UCSD-AML1 (cell line): ENCODE results near the gene POU2AF3.
"Not testable (repeated sequence)": the region's sequence is repeated elsewhere in the genome, so short reads cannot be mapped to it uniquely, and the experiment has no call there.

Experiments used
- DNase-seq: peaks from one replicate; lab custom pipeline; 2025; ENCODE audit not compliant: unreplicated experiment; lab: John Stamatoyannopoulos, UW

Gene POU2AF3

DNA sequence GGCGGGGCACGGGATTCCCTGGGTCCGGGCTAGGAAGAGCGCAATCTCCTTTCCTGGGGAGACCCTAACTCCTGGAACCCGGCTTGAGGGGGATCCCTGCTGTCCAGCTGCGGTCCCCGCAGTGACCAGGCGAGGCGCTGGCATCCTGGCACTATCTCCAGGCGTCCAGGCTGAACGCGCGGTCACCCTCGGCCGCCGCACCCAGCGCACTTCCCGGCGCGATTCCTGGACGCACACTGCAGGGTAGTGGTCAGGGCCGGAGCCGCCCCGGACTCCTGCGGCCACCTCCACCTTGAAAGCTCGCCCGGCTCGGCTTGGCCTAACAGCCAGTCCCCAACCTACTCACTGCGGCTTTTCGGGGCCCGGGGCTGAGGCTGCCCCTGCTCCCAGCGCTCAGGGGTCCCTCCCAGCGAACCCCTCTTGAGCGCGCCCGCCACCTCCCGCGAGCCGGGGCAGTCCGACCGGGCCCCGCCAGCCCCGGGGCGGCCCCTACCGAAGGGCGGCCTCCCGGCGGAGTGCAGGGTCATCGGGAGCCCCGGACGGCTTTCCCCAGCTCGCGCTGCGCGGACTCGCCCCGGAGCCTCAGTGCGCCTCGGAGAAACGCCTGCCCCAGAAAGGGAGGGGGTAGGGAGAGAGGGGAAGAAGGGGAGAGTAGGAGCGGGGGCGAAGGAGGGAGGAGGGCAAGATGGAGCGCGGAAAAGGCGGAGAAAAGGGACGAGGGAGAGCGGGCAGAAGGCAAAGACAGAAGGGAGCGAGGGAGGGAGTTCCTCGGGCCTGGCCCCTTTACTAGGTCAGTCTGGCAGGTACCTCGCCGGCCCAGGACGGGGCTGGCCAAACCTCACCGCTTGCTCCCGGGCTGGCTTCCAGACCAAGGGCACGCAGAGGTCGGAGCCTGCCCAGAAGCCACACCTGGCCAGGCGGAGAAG, 1.0 kb downstream of the POU2AF3 start:
- DNase-seq, result no peak

DNA sequence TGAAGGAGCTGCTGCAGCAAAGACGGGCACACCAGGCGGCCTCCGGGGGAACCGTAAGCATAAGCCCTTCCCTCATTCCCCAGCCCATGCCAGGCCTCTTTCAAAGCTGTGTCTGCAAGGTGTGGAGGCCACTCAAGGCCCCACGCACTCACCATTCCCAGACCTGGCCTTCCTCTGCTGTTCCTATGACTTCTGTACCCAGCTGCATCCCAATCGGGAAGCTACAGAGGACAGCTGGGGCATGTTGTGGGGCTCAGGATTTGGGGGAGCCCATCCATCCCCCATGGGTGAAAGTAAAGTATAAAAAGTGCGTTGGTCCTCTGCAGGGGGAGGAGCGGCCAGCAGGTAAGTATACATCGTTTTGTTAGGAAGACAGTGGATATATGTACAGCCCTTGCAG, 2.2 kb downstream of the POU2AF3 start:
- no peak for DNase-seq

DNA sequence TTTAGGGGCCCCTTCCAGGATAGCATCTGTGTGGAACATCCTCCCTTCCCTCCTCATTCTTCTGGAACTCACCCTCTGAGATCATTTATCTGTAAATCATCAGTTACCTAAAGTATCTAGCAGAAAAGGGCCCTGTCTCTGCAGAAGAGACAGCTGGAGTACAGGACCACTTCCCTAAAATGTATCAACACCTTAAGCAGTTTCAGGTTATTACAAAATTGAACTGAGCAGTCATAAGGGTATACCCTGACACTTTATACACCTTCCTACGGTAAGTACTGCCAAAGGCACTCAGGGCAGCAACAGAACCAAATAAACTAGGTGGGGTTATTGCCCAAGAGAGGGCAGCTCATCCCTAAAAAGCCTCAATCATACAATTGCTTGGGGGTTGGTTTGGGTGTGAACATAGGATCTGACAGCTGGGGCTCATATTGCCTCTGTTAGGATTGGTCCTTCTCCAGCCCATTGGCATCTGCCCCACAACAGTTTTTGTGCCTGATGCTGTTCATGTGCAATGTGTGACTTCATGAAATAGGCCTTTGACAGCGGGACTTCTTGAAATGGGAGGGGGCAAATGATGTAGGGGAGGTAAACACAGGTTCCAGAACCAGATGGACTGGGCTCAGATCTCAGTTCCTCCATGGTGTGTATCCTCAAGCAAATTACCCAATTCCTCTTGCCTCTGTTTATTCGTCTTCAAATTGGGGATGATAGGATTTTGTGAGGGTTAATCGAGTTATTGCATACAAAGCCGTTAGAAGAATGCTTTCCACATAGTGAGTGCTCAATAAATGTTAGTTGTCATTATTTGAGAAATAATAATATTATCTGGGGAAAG, 2.9 kb downstream of the POU2AF3 start:
- DNase-seq, result no peak

DNA sequence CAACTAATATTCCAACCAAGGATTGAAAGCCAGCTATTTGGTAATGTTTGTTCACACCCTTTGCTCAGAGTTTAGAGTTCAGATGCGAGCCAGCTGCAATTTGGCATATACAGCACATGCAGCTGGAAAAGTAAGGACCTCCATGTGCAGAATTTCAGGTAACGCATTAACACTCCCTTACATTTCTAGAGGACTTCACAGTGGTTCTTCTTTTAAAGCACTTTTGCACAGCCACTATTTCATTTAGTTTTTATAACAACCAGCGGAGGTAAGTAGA, 3.4 kb downstream of the POU2AF3 start:
- DNase-seq, result no peak

DNA sequence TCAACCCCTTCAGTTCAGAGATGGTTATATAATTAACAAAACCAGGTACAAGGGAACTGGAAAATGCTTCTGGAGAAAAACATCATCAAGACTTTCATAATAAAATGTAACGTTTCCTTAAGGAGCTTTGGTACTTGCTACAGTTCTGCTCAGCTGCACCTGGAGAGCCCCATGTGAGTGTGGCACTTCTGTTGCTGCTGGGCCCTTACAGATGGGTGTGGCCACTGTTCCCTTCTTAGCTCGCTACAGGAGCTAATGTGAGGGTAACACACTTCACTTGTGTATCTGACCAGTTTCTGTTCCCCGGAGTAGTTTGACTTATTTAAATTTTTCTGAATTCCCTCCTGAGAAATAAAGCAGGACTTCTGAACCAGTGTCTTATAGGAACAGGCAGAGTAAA, 4.0 kb downstream of the POU2AF3 start:
- DNase-seq, result no peak

DNA sequence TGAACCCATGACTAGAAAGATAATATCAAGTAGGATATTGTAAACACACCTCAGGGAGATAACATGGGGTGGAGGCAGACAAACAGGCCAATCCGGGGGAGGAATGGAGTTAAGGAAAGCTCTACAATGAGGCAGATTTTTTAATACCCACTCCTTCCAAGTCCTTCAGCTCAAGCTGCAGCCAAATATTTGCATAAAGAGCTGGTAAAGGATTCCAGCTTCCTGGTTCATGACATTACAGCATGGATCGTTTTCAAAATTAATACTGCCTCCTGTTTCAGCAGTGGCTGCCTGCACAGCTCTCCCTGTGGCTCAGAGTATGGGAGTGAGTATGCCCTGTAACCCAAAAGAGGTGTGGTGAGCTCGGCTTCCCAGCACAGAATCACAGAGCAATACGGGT, 5.1 kb downstream of the POU2AF3 start:
- DNase-seq, result no peak

DNA sequence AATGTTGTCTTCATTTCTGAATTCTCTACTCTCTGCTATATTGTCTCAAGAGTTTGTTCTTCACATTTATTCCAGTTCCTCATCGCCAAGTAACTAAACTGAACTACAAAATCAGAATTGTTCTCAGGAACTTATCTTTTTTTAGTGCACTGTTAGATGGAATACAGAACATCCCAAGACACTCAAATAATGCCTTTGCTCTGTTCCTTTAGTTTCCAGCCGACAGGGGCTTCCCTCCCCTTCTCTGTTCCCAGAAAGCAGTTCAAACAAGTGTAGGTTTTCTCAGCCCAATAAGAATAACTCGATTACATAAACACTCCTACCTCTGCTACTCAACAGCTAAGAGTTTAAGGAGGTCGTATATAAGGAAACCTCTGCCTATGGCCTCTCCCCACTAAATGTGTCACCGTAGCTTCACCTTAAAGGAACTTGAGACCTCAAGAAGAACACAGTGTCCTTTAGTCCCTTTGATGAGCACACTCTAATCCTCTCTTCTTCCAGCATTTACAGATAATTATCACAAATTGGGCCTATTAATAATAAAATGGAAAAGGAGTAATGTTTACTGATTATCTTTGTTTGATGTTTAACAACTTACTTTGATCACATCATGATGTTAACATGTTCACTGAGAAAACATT, 6.9 kb downstream of the POU2AF3 start:
- DNase-seq, result no peak

DNA sequence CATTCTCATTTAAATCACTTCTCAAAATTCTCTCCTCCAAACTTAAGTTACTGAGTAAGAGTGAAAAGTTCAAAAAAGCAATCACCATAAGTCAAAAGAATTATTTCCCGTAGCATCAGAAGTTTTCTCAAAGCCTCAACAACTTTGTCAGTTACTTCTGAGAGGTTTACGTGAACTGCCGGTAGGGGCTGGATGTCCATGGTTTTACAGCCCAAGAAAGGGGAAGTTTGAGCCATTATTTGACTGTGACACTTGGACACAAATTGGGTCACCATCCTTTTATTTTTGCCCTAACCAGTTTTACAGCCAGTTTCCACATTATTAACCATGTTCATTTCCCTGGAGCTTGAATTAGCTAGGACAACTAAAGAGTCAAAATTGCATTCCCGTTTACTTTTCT, 7.5 kb downstream of the POU2AF3 start:
- DNase-seq, result no peak

DNA sequence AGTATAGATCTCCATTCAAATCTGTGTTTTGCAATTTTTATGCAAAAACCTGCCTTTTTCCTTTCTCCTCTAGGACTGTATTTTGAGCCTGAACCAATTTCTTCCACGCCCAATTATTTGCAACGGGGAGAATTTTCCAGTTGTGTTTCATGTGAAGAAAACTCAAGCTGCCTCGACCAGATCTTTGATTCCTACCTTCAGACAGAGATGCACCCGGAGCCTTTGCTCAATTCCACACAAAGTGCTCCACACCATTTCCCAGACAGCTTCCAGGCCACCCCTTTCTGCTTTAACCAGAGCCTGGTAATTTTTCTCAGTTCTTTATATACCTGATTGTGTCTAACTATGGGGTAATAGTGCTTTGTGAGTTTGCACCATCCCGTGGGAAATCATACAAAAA, 8.0 kb downstream of the POU2AF3 start:
- DNase-seq, result no peak

DNA sequence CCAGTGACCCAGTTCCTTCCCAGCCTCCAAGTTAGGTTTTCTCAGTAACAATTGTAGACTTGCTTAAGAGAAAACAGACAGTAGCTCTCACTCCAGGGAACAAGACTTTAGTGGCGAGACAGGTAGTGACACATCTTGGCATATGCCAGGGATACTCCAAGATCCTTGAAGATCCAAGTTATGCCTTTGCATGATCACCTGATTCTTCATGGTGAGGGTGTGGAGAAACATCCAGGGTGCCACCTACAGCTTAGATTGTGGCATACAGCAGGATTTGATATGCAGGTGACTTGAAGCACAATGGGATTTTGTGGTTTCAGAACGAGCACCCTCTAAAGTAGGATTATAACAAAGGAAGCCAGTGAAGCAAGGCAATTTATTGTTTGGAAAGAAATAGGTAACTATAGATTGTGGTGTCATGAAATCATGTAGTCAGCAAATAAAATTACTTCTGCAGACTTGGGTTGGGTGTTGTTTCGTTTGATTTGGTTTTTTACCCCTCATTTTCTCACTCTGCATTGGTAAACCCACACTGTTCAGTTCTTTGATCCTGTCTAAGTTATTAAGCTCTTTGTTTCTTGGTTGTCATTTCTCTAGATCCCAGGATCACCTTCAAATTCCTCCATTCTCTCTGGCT, 9.2 kb downstream of the POU2AF3 start:
- DNase-seq, result no peak

DNA sequence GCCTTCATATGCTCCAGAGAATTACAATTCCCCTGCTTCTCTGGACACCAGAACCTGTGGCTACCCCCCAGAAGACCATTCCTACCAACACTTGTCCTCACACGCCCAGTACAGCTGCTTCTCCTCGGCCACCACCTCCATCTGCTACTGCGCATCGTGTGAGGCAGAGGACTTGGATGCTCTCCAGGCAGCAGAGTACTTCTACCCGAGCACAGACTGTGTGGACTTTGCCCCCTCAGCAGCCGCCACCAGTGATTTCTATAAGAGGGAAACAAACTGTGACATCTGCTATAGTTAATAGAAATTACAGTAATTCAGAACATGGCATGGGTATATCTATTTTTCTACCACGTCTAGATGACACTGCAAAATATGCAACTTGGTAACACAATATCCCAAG, 9.8 kb downstream of the POU2AF3 start:
- DNase-seq, result no peak

DNA sequence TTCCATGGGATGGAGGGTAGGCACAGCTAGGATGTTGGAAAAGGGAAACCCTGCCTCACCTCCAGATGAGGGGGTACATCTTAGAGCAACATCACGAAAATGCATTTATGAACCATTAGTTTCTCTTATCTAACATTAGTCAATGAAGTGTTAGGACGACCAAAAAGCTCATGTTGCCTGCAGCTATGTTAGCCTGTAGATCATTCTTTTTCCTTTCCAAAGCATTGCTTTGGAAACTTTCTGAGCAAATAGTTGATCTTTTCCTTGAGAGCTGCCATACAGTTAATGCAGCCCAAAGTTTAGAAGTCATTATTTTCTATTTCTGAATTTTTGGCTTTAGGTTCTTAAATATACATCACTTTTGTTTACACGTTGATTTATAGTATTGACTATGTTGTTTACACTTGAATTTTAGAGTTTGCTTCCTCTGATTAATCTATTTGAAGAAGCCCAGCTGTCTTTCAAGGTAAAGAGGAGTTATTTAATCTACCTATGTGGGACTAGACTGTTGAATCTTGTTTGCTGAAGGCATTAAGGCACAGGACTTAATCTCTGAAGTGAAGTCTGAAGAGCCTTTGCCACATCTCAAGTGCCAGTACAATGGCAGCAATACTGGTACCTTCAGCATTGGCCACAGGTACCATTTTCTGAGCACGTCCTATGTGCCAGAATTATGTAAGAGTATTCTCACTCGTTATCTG, 11.0 kb downstream of the POU2AF3 start:
- DNase-seq, result no peak

DNA sequence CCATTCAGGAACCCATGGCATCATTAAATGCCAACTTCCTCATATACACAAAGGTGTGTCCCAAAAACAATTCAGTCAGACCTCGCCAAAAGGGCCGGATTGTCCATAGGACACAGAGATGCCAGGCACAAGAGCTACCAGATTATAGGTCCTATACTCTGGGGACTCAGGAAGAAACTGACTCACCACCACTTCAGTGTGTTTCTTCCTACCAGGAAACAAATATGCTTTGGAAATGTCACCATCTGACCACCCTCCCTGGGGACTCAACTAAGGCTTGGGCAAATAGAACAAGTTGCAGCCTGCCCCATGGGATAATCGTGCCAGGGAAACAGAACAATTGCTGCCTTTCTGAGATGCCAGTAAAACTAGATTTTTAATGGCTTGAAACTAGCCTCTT, 11.7 kb downstream of the POU2AF3 start:
- DNase-seq, result no peak

DNA sequence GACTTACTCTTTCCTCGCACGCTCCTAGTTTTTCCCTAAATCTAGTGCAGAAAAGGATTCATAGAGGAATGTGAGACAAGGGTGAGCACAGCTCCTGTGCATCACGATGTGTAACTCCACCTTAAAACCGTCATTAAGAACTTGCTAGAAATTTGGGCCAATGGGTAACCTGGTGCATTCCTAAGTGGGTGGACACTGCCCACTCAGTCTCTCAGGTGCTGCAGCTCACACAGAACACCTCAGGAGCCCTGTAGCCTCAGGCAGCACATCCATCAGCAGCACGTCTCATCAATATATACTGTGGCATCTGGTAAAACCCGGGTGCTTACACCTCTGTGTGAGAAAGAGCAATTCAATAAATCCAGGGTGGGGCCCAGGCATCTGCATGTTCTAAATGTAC, 12.4 kb downstream of the POU2AF3 start:
- DNase-seq, result no peak

DNA sequence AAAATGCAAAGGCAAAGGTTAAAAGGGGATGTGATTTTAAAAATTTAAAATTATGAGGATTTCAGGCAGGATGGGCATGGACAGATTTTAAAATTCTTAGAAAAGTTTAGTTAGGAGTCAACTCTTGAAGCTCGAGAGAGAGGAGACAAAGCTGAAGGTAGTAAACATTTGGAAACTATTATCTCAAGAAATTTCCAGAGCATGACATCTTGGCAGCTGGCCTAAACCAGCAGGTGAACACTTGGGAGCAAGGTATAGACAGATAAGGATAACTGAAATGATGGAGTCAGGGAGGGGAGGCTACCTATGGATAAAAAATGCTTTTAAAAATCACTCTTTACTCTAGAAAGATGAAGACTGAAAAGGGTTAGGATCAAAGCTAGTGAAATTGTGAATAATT, 13.7 kb downstream of the POU2AF3 start:
- no peak for DNase-seq

DNA sequence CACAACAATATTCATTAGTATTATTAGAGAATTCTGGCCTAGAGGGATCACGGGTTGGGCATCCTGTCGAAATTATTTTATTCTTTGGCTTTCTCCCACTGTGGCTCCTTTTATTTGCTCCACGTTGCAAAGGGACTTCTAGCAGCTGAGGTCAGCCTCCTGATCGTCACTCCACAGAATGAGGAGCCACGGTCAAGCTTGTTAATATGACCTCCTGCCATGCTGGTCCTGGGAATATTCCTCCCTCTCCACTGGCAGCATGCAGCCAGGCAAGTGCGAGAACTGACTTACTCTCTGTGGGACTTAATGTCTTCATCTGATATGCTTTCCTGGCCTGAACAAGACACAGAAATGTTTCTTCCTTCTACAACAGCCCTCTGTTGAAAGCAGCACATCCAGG, 20.9 kb downstream of the POU2AF3 start:
- DNase-seq, result no peak

DNA sequence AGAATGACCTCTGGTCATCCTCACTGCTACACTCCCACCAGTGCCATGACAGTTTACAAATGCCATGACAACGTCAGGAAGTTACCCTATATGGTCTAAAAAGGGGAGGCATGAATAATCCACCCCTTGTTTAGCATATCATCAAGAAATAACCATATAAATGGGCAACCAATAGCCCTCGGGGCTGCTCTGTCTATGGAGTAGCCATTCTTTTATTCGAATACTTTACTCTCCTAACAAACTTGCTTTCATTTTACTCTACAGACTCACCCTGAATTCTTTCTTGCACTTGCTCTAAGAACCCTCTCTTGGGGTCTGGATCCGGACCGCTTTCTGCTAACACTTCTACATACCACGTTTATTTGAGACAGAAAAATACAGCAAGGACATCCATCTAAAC, 21.9 kb downstream of the POU2AF3 start:
- DNase-seq, result not testable (repeated sequence)

DNA sequence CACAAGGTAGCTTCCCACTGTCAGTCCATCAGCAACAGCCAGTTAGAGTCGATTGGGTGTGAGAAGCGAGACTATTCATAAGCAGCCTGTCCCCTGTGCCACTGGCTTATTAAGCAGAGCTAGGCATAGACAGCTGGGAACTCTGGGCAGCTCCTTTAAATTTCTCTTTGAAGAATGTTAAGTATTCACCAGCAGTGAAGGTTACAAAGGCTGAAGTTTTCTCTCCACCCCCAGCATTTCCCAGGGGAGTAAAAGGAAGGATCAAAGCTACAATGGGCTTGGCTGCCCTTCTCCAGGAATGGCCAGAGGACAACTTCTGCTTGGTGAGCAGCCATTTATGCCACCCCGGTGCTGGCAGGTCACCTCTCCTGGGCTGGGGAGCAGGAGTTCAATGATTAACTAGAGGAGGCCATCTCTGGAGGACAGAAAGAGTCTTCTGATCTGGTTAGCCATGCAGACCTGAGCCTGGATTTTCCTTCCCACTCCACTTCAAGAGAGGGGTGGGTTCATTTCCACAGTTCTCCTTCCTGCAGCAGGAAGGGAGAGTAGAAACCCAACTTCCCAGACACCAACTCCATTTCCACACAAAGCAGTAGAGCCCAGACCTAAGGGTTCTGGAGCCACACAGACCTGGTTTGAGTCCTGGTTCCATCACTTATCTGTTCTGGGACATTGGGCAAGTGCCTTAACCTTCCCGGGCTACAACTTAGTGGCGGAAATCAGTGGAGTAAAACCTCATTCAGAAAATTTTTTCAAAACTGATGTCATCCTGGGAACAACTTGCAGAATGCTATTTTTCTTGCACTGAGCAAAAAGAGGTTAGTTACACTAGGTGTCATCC, 22.6 kb downstream of the POU2AF3 start:
- DNase-seq, result no peak

DNA sequence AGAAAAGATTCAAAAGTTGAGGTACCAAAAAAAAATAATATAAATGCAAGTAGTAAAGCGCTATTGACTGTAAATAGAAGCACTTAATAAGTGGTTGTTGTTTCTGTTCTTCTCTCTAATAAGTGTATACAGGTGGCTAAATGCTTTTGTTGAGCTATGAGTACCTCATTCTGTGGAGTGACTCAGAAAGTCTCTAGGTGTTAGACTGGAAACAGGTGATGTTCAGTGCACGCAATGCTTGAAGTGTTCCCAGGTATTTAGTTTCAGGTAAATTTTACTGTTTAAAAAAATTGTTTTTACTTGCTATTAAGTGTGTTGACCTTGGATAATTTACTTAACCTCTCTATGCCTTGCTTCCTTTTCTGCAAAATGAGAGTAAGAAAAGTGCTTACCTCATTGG, 24.2 kb downstream of the POU2AF3 start:
- no peak for DNase-seq

DNA sequence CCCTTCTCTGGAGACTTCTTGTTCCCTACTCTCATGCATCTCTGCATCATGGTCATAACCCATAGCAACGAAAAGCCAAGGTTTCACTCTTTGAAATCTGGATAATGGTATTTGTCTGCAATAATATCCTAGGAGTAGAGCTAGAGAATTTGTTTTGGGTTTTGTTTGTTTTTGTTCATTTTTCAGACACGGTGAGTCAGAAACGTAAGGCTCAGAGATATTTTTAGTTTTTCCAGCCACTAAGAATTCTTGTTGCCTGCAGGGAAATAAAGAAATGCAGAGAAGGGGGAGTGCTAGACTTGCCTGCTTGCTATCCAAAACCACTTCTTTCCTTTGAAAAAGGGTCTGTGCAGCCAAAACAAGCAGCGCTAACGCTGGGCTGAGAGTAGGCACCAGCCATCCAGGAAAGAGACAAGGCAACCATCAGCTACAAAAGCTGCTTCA, 26.0 kb downstream of the POU2AF3 start:
- no peak for DNase-seq
